Omental fat pad (tissue), 4 donors: Measurements from ENCODE around the gene ASIC5. TPM values are rescaled to one million over a fixed set of nuclear protein-coding genes. Genes with fewer than 3 reads are reported as not detected.

Source experiments
- ATAC-seq: fragments of 150-250 bp; one replicate; pipeline ENCODE4 v1.9.1; 2016; ENCODE audit warnings: mild to moderate bottlenecking, moderate library complexity; ENCODE audit not compliant: low FRiP score
- DNase-seq: peaks from one replicate; pipeline ENCODE4 v3.0.0-alpha.2; 2019; ENCODE audit warnings: low spot score
- total RNA-seq, 4 donors: library from RNA; depleted of rRNA; stranded (reverse); fragments of >200 nt; gene quantifications; one replicate each; pipeline ENCODE4 v1.1.0, GENCODE V29; 2016
- TF ChIP-seq, protein P1 (sequence below), 3 donors: fragments of 450-650 bp; IDR thresholded peaks; one replicate each; pipeline ENCODE4 v1.5.1; 2016 to 2017; ENCODE audit warnings: antibody characterized with exemption in 3 of 3, mild to moderate bottlenecking in 3 of 3, moderate library complexity in 2 of 3

Gene ASIC5
- total RNA-seq, 4 donors from 2014 or later: not detected

DNA sequence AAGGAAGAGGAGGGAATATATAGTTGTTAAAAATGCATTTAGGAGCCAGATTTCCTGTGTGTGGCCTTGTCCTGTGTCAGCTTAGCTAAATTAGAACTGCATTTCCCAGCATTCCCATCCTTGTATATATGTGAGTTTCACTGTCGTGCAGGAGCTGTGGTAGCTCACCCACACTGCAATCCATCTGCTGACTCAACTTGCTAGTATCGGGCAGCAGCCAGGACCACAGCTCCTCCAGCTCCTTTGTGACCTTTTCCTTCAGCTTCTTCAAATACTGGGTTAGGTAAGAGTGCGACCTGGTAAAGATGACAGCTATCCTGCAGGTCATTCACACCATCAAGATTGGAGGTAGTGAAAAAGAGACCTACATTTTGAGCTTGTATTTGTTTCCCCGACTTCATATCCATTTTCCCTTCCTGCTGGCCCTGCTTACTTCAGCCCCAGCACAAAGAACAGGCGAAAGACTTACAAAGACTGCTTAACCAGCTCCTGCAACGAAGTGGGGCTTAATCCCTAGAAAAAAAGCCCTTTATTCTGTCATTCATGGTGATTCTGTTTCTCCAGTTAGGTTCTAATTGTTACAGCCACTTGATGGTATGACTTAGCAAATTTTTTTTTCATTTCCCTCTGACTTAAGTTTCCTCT is 11.4 kb downstream of the ASIC5 start:
- DNase-seq (no peak), ATAC-seq (no peak)
- TF ChIP-seq, protein P1, sequence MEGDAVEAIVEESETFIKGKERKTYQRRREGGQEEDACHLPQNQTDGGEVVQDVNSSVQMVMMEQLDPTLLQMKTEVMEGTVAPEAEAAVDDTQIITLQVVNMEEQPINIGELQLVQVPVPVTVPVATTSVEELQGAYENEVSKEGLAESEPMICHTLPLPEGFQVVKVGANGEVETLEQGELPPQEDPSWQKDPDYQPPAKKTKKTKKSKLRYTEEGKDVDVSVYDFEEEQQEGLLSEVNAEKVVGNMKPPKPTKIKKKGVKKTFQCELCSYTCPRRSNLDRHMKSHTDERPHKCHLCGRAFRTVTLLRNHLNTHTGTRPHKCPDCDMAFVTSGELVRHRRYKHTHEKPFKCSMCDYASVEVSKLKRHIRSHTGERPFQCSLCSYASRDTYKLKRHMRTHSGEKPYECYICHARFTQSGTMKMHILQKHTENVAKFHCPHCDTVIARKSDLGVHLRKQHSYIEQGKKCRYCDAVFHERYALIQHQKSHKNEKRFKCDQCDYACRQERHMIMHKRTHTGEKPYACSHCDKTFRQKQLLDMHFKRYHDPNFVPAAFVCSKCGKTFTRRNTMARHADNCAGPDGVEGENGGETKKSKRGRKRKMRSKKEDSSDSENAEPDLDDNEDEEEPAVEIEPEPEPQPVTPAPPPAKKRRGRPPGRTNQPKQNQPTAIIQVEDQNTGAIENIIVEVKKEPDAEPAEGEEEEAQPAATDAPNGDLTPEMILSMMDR (IDR thresholded peaks at IDR 0.05): no peak

DNA sequence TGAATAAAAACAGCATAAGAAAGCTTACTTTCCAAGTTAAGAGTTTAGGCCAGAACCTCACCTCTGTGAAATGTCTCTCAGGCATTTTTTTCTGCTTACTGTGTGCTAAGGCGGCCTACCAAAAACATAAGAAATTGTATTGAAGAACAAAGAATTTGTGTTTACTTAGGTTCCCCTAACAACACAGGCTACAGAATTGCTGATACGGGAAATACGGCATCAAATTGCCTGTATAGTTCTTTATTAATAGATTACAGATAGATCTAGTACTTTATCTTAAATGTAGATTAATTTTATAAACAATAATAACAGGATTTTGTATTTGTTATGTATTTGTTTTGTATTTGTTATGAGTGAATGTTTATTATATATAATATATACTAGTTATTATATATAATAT is 12.9 kb downstream of the ASIC5 start:
- DNase-seq: no peak
- no peak for ATAC-seq
- TF ChIP-seq, protein P1 (IDR thresholded peaks at IDR 0.05): no peak

DNA sequence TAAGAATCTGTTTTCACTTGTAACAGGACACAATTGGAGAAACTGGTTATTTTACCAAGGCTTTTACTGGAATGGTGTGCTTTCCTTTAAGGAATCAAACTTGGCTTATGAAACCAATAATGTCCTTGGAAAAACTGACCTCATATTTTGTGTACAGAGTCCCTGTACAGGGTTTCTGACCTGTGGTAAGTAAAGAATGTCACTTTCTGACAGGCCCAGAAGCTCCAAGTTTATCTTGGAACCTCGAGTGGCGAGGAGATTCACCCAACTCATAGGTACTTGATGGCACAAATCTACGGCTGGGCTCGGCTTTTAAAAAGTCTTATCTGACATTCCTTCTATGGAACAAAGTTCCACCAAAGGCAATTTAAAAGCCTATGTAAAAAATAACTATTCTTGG is 17.0 kb downstream of the ASIC5 start:
- ATAC-seq: no peak
- no peak for DNase-seq
- TF ChIP-seq, protein P1 (IDR thresholded peaks at IDR 0.05): no peak

DNA sequence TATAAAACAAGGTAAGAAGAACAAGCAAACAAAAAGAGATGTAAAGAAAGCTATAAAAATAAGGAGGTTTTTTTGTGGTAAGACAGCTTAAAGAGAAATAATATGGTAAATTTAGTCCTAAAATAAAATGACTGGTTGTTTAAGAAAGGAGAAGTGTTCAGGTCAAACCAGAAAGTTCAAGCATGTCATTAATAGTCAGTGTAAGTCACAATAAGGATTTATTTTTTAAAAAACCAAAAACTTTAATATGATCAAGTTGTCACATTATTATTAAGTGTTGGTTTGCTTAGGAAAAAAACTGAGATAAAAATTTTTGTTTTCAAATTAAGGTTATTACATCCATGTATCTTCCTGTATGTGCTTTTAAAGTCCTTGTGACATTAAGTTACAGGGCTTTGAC is 19.1 kb downstream of the ASIC5 start:
- TF ChIP-seq, protein P1 (IDR thresholded peaks at IDR 0.05): no peak
- DNase-seq: no peak
- ATAC-seq: no peak

DNA sequence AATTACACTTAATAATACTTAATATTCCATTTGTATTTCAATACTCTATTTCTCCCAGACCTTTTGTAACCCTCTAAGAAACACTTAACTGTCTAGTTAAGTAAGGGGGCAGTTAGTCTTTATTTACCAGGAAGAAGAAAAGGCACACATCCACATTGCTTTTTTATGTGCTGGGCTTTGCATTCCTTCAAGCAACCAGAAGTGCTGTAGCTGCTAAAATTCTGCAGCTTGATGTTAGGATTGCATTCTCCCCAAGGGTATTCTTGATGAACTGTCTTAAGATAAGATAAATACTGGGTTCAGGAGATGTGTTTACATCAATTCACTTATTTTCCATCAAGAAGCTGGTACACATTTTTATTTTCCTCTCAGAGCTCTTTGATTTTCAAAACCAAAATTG is 24.0 kb downstream of the ASIC5 start:
- no peak for ATAC-seq
- no peak for DNase-seq
- TF ChIP-seq, protein P1 (IDR thresholded peaks at IDR 0.05): no peak

DNA sequence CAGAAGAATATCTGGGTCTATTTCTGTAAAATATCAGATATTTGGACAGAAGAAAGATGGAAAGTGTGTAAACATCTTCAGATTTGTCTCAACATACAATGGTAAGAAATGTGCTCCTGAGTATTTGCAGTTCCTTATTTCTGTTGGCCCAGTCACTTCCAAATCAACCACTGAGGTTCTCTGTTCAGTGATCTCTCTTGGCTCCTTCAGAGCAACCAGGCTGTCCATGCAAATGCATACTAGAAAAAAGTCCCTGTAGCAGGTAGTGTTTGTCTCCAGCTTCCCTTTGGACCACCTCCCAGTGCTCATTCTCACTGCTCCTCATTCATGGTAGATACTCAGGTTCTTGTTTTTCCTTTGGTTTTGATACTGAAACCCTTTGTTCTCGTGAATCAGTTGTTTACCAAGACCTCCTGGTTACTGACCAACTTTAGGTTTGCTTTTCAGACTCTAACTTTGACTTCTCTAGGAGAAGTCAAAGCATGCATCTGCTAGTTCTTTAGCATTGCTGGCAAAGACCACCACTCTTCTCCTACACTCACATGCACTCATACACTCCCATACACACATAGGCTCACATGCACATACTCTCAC is 28.8 kb downstream of the ASIC5 start:
- no peak for ATAC-seq
- TF ChIP-seq, protein P1 (IDR thresholded peaks at IDR 0.05): no peak
- no peak for DNase-seq

DNA sequence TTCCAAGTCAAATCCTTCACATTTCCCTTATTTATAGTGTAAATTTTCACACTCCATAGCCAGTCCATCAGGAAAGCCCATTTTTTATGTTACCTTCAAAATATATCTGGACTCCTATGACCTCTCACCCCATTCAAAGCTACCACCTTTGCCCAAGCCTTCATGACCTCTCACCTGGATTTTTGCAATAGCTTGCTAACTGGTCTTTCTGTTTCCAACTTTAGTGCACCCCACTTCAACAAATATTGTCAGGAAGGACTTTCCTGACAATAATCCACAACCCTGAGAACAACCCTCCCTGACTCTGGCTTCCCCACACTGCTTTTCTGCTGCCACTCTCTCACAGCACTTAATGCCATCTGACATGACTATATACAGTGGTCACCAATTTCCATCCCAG is 33.4 kb downstream of the ASIC5 start:
- DNase-seq: no peak
- TF ChIP-seq, protein P1 (IDR thresholded peaks at IDR 0.05): no peak
- no peak for ATAC-seq
